Cerebellar cortex (tissue), 1 donor: Measurements from ENCODE around the gene P2RX3.

Experiments
- DNase-seq: peaks from one replicate; pipeline ENCODE4 v3.0.0-alpha.2; 2015; ENCODE audit warnings: low spot score

The P2RX3 gene

DNA sequence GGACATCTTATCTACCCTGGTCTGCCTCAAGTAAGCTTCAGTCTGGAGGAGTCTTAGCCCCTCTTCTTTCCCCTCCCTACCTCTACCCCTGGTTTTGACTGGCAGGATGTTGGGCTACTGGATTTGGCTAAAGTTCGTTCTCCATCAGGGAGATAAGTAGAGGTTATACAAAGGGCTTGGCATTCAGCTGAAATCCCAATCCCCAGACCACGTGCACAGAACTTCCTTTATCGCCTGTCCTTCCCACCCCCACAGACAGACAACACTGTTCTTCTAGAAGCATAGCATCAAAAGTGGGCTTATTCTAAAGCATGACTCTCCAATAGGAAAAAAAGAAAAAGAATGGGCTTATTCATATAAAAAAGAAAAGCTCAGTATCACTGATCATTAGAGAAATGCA is 35.0 kb downstream of the P2RX3 start:
- no peak for DNase-seq

- no peak for DNase-seq
These were observed 36.8 kb downstream of the P2RX3 start for GRCh38 chr11:57374966-57375365.

DNA sequence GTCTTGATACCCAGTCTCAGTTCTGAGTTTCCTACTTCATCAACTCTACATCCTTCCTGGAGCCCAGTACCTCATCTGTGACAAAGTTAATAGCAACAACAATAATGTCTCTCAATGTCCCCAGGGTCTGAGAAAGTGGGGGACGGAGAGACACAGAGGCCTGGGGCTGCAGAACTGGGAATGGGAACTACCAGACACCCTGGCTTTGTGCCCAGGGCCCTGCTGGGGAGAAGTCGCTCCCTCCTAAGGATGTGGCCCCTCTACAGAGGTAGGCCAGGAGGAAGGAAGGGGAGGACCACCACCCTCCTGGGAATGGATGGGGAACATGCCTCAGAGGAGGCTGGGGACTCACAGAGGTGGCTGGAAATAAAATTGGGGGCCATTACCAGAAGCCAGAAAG is 37.3 kb downstream of the P2RX3 start:
- DNase-seq: no peak

GRCh38 chr11:57376095-57377090 is 38.2 kb downstream of the P2RX3 start:
- DNase-seq: no peak

GRCh38 chr11:57377107-57377506 is 39.0 kb downstream of the P2RX3 start:
- no peak for DNase-seq

DNA sequence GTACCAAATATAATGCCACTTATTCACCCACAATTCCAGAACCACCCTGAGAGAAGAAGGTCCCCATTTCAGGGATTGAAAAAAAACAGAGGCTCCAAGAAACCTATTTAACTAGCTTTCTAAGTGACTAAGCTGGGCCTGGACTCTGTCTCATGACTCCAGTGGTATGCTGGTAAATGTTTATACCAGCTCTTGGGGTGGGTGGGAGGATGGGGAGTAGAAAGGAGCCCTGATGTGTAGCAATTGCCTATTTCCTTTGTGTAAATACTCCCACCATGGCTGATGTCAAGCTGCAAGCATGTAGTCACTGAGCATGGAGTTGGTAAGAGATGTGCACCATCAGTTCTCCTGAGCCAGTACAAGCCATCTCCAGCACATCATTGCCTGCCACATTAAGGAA is 40.0 kb downstream of the P2RX3 start:
- no peak for DNase-seq

- DNase-seq: no peak
These were observed 41.6 kb downstream of the P2RX3 start for GRCh38 chr11:57379732-57380131.

DNA sequence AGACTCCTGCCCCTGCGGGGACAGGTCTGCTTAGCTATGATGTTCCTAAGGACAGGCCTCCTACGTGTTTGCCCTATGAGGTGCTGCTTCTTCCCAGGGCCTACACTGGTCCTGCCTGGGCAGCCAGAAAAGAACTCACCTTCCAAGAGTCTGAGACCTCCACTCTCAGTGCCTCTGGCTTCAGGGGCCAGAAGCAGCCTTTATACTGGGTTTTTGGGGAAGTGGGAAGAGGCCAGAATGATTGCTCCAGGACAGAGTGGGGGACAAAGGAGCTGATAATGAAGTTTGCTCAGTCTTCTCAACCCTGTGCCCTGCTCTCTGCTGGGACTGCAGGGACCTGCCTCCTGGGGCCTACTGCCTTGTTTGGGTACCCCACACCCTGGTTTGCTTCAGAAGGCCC is 42.8 kb downstream of the P2RX3 start, which contains the start of gene PRG3:
PRG3 (minus strand) TSS at position 176 of the 400 bp plus-strand sequence. CDS start 442 bp downstream, outside the sequence.
- no peak for DNase-seq

DNA sequence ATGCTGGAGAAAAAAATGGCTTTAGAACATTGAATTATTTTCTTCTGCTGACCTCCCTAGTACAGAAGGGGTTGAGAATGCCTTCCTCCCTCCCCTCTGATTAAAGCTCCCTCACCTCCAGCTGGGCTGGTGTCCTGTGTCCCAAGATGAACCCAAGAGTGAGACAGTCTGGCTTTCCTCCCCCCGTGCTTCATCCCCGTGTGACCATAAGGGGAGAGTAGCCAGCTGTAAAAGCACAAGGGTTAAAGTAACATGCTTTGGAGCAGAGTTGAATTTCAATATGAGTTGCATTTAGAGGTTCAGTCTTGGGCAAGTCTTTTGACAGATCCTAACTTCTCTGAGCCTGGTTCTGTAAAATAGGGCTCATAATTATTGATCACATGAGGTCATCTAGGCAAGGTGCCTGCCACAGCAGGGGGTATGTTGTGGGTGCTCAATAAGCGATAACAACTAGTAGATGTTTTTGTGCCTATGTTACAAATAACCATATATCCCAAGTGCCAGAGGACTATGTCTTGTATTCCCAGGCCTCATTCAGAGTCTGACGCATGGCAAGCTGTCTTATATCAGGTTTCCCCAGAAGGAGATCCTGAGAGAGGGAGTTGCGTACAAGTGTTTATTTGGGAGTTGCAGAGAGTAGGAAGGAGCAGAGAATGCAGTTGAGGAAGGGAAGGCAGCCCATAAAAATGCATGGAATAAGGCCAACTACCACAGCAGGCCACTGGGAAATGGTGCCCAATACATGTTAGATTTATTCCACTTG is 48.2 kb downstream of the P2RX3 start:
- no peak for DNase-seq

- no peak for DNase-seq
These were observed 49.3 kb downstream of the P2RX3 start for GRCh38 chr11:57387289-57388030.

DNA sequence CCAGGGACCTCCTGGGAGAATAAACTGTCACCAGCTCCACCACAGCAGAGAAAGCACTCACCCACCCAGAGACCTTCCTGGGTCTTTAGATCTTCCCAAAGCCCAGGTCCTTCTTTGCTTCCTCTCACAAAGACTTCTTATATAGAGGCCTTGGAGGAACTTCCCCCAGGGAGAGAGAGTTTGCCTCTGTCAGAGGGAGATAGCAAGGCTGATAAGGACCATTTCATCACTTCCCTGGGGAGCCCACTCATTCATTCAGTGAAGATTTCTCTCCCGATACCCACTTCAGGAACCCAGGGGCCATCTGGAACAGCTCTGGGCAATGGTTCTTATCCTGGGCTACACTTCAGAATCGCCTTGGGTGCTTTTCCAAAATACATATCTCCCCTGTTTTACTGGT is 52.4 kb downstream of the P2RX3 start, which contains the start of gene PRG2:
PRG2 (minus strand) TSS at position 116 of the 400 bp plus-strand sequence. CDS start 706 bp downstream, outside the sequence.
- DNase-seq: no peak

- no peak for DNase-seq
These were observed 53.0 kb downstream of the P2RX3 start for GRCh38 chr11:57391111-57391510.

- no peak for DNase-seq
These were observed 53.4 kb downstream of the P2RX3 start for GRCh38 chr11:57391539-57391938.

GRCh38 chr11:57392066-57392762 is 54.1 kb downstream of the P2RX3 start:
- no peak for DNase-seq

DNA sequence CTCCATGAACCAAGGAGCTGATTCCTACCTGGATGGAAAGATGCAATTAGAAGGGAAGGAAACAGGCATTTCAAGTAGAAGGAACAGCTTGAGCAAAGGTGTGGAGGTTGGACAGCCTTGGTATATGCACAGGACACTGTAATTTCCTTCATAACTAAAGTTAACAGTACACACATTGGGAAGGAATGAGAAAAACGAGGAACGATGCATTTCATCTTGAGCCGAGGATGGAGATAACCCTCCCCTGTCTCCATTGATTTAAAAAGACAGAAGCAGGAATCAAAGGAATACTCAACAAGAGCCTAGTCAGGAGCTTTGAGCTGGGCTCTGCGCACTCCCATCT is 54.6 kb downstream of the P2RX3 start:
- no peak for DNase-seq

- no peak for DNase-seq
These were observed 56.2 kb downstream of the P2RX3 start for GRCh38 chr11:57394203-57394965.

- DNase-seq: no peak
These were observed 57.9 kb downstream of the P2RX3 start for GRCh38 chr11:57395905-57396623.

DNA sequence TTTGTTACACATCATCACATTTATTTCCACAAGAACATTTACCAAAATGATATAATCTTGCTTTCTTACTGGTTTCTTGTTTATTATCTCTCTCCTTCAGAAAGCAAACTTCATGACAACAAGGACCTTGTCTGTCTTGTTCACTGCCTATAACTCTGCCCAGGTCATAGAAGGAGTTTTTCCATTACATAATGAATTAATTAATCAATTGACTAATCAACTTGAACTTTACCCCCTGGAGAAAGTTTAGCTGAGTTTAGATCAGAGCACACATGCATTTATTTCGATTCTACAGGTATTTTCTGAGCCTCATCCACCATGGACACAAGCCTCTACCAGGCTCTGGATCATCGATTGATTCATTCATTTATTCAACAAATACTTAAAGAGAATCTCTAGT is 58.6 kb downstream of the P2RX3 start:
- DNase-seq: no peak

DNA sequence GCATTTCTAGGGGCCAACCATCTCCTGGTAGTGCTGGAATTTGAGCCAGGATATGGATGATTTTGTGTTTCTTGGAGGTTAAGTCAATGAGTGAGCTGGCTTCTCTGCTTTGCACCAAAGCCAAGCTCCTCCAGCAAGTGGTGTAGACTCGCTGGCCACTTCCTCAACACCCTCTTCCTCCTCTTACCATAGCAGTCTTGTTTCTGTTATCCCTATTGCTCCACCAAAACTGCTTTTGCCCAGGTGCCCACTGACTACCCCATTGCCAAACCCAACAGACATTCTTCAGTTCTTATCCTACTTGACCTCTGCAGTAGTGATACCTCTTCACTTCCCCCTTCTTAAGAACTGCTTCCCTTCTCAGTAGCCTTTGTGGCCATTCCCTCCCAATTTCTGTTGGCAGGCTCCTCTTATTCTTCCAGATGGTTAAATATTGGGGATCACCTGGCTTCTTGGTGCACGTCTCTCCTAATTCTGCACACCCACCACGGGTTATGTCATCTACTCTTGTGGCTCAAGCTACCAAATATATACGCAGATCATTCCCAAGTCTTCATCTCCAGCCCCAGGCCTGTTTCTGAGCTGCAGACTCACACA is 59.3 kb downstream of the P2RX3 start:
- DNase-seq: no peak

DNA sequence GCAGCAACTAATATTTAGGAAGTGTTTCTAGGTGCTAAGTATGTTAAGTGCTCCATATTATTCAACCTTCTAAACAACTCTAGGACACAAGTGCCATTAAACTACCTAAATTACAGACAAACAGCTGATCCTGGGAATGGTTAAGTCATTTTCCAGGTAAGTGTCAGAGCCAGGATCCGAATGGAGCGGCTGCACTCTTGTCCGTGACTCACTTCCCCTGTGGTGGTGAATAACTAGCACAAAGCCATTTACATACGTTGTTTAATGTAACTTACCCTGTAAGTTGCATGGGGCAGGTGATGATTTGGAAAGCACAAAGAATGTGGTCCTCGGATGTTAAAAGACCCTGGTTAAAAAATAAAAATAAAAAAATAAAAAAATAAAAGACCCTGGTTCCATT is 61.1 kb downstream of the P2RX3 start:
- no peak for DNase-seq
